ENCODE measurements around the gene EMC9. TPM values are rescaled to one million over a fixed set of nuclear protein-coding genes. Genes with fewer than 3 reads are reported as not detected.
"Not testable (repeated sequence)": the region's sequence is repeated elsewhere in the genome, so short reads cannot be mapped to it uniquely, and the experiment has no call there.

Gene EMC9
- total RNA-seq, 1 experiment from 2014 or later = 49.2 TPM

GRCh38 chr14:24105609-24106239 is 35.7 kb downstream of the EMC9 start:
- not testable (repeated sequence) for H3K4me3 Mint-ChIP-seq (ENCODE audit: unreplicated experiment); BruUV-seq (replicated peaks); H3K27me3 Mint-ChIP-seq (ENCODE audit: insufficient read depth, unreplicated experiment); H3K27ac Mint-ChIP-seq (ENCODE audit: low read depth, unreplicated experiment); DNase-seq (ENCODE audit: unreplicated experiment); H3K9me3 Mint-ChIP-seq (ENCODE audit: unreplicated experiment)
- intact Hi-C loops (cut with micrococcal nuclease) = loop anchor here (5.0 kb wide), 1 partner anchor 192 kb away; the partner anchor contains the start of genes DHRS1 and NOP9
- ChIA-PET POLR2A (interaction anchor here (1.1 to 6.8 kb wide), 3 partner anchors 9 to 125 kb away, joined by 3 to 90 read pairs (median 13); partner anchors contain the start of genes DCAF11, NRL and PCK2), CTCF (interaction anchor here (0.7 to 10.7 kb wide), 7 partner anchors 12 to 919 kb away, joined by 3 to 272 read pairs (median 5); partner anchors contain the start of genes IRF9 and PCK2)
- H3K4me1 Mint-ChIP-seq (ENCODE audit: insufficient read depth, unreplicated experiment) = peaks cover 11% of the 10 kb centered on the region
- peaks cover 21% of the 10 kb centered on the region for H3K36me3 Mint-ChIP-seq (ENCODE audit: insufficient read depth, unreplicated experiment)

GRCh38 chr14:24103451-24103850 is 37.9 kb downstream of the EMC9 start:
- Mint-ChIP-seq H3K36me3 (ENCODE audit: insufficient read depth, unreplicated experiment) (peaks cover 36% of the 10 kb centered on the region), H3K27me3 (ENCODE audit: insufficient read depth, unreplicated experiment) (no peaks in the 10 kb centered on the region), H3K27ac (ENCODE audit: low read depth, unreplicated experiment) (no peak overlapping the region), H3K4me3 (ENCODE audit: unreplicated experiment) (no peak overlapping the region), H3K9me3 (ENCODE audit: unreplicated experiment) (no peaks in the 10 kb centered on the region), H3K4me1 (ENCODE audit: insufficient read depth, unreplicated experiment) (peaks cover 6% of the 10 kb centered on the region)
- intact Hi-C loops (cut with micrococcal nuclease) = no loop called here
- TSS peak; percentile 40 for BruUV-seq (replicated peaks)
- DNase-seq (ENCODE audit: unreplicated experiment) = no peak
- ChIA-PET POLR2A (interaction anchor here (2.6 kb wide), 1 partner anchor 11 kb away, joined by 13 read pairs; the partner anchor contains the start of genes DCAF11 and NRL), CTCF (interaction anchor here (0.6 to 10.7 kb wide), 6 partner anchors 11 to 1240 kb away, joined by 3 to 272 read pairs (median 4); partner anchors contain the start of genes DCAF11, IRF9, NRL and PCK2)
- TF ChIP-seq CTCF (IDR thresholded peaks at IDR 0.05; ENCODE audit: unreplicated experiment) = no peak

GRCh38 chr14:24102357-24103048 is 38.9 kb downstream of the EMC9 start:
- Mint-ChIP-seq H3K27ac (ENCODE audit: low read depth, unreplicated experiment) (no peak overlapping the region), H3K4me1 (ENCODE audit: insufficient read depth, unreplicated experiment) (peaks cover 3% of the 10 kb centered on the region), H3K36me3 (ENCODE audit: insufficient read depth, unreplicated experiment) (peaks cover 36% of the 10 kb centered on the region), H3K9me3 (ENCODE audit: unreplicated experiment) (no peaks in the 10 kb centered on the region), H3K4me3 (ENCODE audit: unreplicated experiment) (no peak overlapping the region), H3K27me3 (ENCODE audit: insufficient read depth, unreplicated experiment) (no peaks in the 10 kb centered on the region)
- DNase-seq (ENCODE audit: unreplicated experiment) = no peak
- intact Hi-C loops (cut with micrococcal nuclease) = no loop called here
- CTCF ChIA-PET = interaction anchor here (0.5 to 10.7 kb wide), 9 partner anchors 10 to 1070 kb away, joined by 3 to 272 read pairs (median 4); partner anchors contain the start of genes DCAF11, EMC9, IRF9 and NRL
- POLR2A ChIA-PET = interaction anchor here (0.5 to 1.1 kb wide), 4 partner anchors 9 to 78 kb away, joined by 3 to 4 read pairs (median 3); partner anchors contain the start of genes DCAF11 and NRL
- TF ChIP-seq CTCF (IDR thresholded peaks at IDR 0.05; ENCODE audit: unreplicated experiment) = no peak
- BruUV-seq (replicated peaks) = no TSS peak

- H3K4me3 Mint-ChIP-seq (ENCODE audit: unreplicated experiment) = no peak overlapping the region
- no TSS peak for BruUV-seq (replicated peaks)
- H3K9me3 Mint-ChIP-seq (ENCODE audit: unreplicated experiment) = no peaks in the 10 kb centered on the region
- peaks cover 42% of the 10 kb centered on the region for H3K36me3 Mint-ChIP-seq (ENCODE audit: insufficient read depth, unreplicated experiment)
- H3K4me1 Mint-ChIP-seq (ENCODE audit: insufficient read depth, unreplicated experiment) = no peaks in the 10 kb centered on the region
- no peak for DNase-seq (ENCODE audit: unreplicated experiment)
- intact Hi-C loops (cut with micrococcal nuclease) = no loop called here
- ChIA-PET CTCF (interaction anchor here (0.6 to 10.7 kb wide), 3 partner anchors 8 to 65 kb away, joined by 3 to 272 read pairs (median 5); partner anchors contain the start of gene PCK2), POLR2A (interaction anchor here (0.9 kb wide), 1 partner anchor 13 kb away, joined by 4 read pairs; the partner anchor contains the start of genes DCAF11 and NRL)
- H3K27me3 Mint-ChIP-seq (ENCODE audit: insufficient read depth, unreplicated experiment) = no peaks in the 10 kb centered on the region
- no peak for TF ChIP-seq CTCF (IDR thresholded peaks at IDR 0.05; ENCODE audit: unreplicated experiment)
- no peak overlapping the region for H3K27ac Mint-ChIP-seq (ENCODE audit: low read depth, unreplicated experiment)
Observed at GRCh38 chr14:24100982-24101494, 40.4 kb downstream of the EMC9 start.

Measured in MCF 10A (cell line).